Activated CD4-positive, CD25-positive, alpha-beta regulatory T cell treated with anti-CD3 and anti-CD28 coated beads, Interleukin-2, amount 50 U/mL, for 24 hours (primary cell): ENCODE measurements around the gene ZNF117.
"Not testable (repeated sequence)": the region's sequence is repeated elsewhere in the genome, so short reads cannot be mapped to it uniquely, and the experiment has no call there.

ENCODE experiments used
- ATAC-seq, 2 donors: fragments of 150-1000 bp; cut with Tn5 transposase; one replicate each; pipeline ENCODE4 v1.10.0; 2021; ENCODE audit warnings: mild to moderate bottlenecking in 1 of 2, moderate library complexity in 1 of 2

The ZNF117 gene

GRCh38 chr7:64990936-64991335 lies at the start of gene ZNF117:
Gene ZNF117, minus strand, starts transcription at chr7:64991036.
- ATAC-seq, result no peak

- peak in 1 of 2 donors; percentile 4 for ATAC-seq
Observed at GRCh38 chr7:65038767-65039166, 47.9 kb upstream of the ZNF117 start.

- peak; percentile 90 to 93 for ATAC-seq
Observed at GRCh38 chr7:65037740-65038688, 47.2 kb upstream of the ZNF117 start.

- not testable (repeated sequence) for ATAC-seq
Observed at GRCh38 chr7:65036526-65036925, 45.7 kb upstream of the ZNF117 start.

GRCh38 chr7:65035469-65035868 lies 44.6 kb upstream of the ZNF117 start:
- ATAC-seq, result not testable (repeated sequence)

GRCh38 chr7:65034120-65034782 lies 43.4 kb upstream of the ZNF117 start:
- not testable (repeated sequence) for ATAC-seq

GRCh38 chr7:65033391-65033790 lies 42.6 kb upstream of the ZNF117 start:
- not testable (repeated sequence) for ATAC-seq

GRCh38 chr7:65025023-65025422 lies 34.2 kb upstream of the ZNF117 start:
- not testable (repeated sequence) for ATAC-seq

GRCh38 chr7:65020978-65021377 lies 30.1 kb upstream of the ZNF117 start:
- not testable (repeated sequence) for ATAC-seq

GRCh38 chr7:65009881-65010280 lies 19.0 kb upstream of the ZNF117 start:
- ATAC-seq, result not testable (repeated sequence)

GRCh38 chr7:65009394-65009793 lies 18.6 kb upstream of the ZNF117 start:
- ATAC-seq, result not testable (repeated sequence)

GRCh38 chr7:65007036-65007435 lies 16.2 kb upstream of the ZNF117 start:
- not testable (repeated sequence) for ATAC-seq

- peak; percentile 100 for ATAC-seq
Observed at GRCh38 chr7:65006094-65006992, 15.5 kb upstream of the ZNF117 start, which contains the start of gene ERV3-1. Gene ERV3-1, minus strand, starts transcription at chr7:65006687. Its CDS starts 13,661 bp downstream, at chr7:64993026.

- no peak for ATAC-seq
Observed at GRCh38 chr7:65004575-65004974, 13.7 kb upstream of the ZNF117 start.

GRCh38 chr7:65002972-65003585 lies 12.2 kb upstream of the ZNF117 start:
- no peak for ATAC-seq

- ATAC-seq, result no peak
Observed at GRCh38 chr7:65001291-65001814, 10.5 kb upstream of the ZNF117 start.

- no peak for ATAC-seq
Observed at GRCh38 chr7:64999165-65000004, 8.5 kb upstream of the ZNF117 start.

GRCh38 chr7:64998865-64999164 lies 8.0 kb upstream of the ZNF117 start:
- no peak for ATAC-seq

GRCh38 chr7:64997927-64998391 lies 7.1 kb upstream of the ZNF117 start:
- no peak for ATAC-seq

GRCh38 chr7:64997164-64997908 lies 6.5 kb upstream of the ZNF117 start:
- no peak for ATAC-seq
